GM19372 (cell line): Measurements from ENCODE around the gene TAS1R2.

Experiments
- ATAC-seq: cut with Tn5 transposase; IDR thresholded peaks from one replicate; pipeline ENCODE4 v1.9.1; 2021; ENCODE audit warnings: mild to moderate bottlenecking, low read depth, moderate library complexity; ENCODE audit not compliant: unreplicated experiment

Gene TAS1R2

GRCh38 chr1:18805150-18805879 is 54.1 kb downstream of the TAS1R2 start:
- ATAC-seq, result no peak

GRCh38 chr1:18803851-18804250 is 55.6 kb downstream of the TAS1R2 start:
- ATAC-seq, result no peak

GRCh38 chr1:18803151-18803791 is 56.2 kb downstream of the TAS1R2 start:
- ATAC-seq, result no peak

GRCh38 chr1:18802231-18802630 is 57.2 kb downstream of the TAS1R2 start:
- no peak for ATAC-seq

GRCh38 chr1:18800258-18800657 is 59.2 kb downstream of the TAS1R2 start:
- ATAC-seq, result no peak

GRCh38 chr1:18799454-18799853 is 60.0 kb downstream of the TAS1R2 start:
- no peak for ATAC-seq

- no peak for ATAC-seq
Measured at GRCh38 chr1:18798946-18799345, 60.5 kb downstream of the TAS1R2 start.

- ATAC-seq, result no peak
Measured at GRCh38 chr1:18798533-18798932, 60.9 kb downstream of the TAS1R2 start.

- ATAC-seq, result no peak
Measured at GRCh38 chr1:18796950-18797349, 62.5 kb downstream of the TAS1R2 start.

- no peak for ATAC-seq
Measured at GRCh38 chr1:18795002-18795689, 64.3 kb downstream of the TAS1R2 start.

GRCh38 chr1:18794561-18794960 is 64.9 kb downstream of the TAS1R2 start:
- ATAC-seq, result no peak

- ATAC-seq, result no peak
Measured at GRCh38 chr1:18794051-18794450, 65.4 kb downstream of the TAS1R2 start.

GRCh38 chr1:18793164-18793563 is 66.3 kb downstream of the TAS1R2 start:
- no peak for ATAC-seq

GRCh38 chr1:18792747-18793146 is 66.7 kb downstream of the TAS1R2 start:
- no peak for ATAC-seq
